ENCODE measurements around the gene AIF1L.

The AIF1L gene

DNA sequence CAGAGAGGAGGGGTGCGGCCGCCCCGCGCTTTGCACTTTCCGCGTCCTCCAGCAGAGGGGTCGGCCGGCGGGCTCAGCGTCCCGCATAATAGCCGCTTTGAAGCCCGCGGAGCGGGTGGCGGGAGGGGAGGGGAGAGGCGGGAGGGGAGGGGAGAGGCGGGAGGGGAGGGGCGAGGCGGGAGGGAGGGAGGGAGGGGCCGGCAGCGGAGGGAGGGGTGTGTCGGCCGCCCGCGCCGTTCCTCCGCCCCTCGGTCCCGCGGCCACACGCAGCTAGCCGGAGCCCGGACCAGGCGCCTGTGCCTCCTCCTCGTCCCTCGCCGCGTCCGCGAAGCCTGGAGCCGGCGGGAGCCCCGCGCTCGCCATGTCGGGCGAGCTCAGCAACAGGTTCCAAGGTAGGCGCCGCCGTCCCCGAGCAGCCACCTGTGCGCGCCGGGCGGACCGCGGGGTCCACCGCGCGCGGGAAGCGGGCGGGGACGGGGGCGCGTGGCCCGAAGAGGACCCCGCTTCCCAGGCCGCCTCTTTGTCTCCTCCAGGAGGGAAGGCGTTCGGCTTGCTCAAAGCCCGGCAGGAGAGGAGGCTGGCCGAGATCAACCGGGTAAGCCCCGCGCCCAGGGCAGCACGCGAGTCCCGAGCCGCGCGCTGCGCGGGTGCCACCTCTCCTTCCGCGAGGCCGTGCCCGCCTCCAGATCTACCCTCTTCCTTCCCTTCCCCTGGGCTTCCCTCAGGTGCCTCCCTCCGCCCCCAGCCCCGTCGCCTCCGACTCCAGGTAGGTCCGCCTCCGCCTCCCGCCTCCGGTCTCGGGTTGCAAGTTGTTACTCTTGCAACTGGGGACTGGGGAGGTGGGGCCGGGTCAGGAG, at the start of gene AIF1L:
Gene AIF1L (plus strand): TSS at position 263 of the 857 bp plus-strand sequence. CDS start 99 bp downstream, at position 362.
- DNase-seq (ENCODE audit: low read depth): no peak
- TF ChIP-seq, protein P1, sequence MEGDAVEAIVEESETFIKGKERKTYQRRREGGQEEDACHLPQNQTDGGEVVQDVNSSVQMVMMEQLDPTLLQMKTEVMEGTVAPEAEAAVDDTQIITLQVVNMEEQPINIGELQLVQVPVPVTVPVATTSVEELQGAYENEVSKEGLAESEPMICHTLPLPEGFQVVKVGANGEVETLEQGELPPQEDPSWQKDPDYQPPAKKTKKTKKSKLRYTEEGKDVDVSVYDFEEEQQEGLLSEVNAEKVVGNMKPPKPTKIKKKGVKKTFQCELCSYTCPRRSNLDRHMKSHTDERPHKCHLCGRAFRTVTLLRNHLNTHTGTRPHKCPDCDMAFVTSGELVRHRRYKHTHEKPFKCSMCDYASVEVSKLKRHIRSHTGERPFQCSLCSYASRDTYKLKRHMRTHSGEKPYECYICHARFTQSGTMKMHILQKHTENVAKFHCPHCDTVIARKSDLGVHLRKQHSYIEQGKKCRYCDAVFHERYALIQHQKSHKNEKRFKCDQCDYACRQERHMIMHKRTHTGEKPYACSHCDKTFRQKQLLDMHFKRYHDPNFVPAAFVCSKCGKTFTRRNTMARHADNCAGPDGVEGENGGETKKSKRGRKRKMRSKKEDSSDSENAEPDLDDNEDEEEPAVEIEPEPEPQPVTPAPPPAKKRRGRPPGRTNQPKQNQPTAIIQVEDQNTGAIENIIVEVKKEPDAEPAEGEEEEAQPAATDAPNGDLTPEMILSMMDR (IDR thresholded peaks at IDR 0.05; ENCODE audit: insufficient read depth, low read depth, low read length, missing control alignments): no peak
- H3K4me3 ChIP-seq (ENCODE audit: low read depth, low read length): no peak within 1 kb of the TSS

DNA sequence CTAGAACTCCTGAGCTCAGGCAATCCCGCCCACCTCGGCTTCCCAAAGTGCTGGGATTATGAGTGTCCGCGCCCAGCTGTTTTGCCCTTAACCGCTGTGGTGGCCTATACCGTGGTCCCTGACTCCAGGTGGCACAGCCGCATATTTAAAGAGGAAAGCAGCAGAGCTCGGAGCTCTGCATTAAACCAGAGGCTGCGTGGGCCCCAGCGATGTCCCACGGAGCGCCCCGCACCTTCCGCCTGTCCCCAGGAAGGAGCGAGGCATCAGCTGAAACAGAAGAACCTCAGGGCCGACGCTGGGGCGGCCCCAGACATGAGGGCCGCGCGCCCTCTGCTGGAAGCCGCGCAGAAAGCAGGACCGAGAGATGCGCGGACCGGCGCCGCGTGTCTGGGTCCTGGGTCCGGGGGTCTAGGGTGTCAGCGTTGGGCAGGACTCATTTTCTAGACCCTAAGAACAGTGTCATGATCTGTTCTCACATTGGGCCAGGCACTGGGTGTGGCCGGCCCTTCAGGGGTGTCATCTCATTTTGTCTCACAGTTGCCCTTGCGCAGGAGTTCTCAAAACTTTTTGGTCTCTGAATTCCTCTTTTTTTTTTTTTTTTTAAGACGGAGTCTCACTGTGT, 49.6 kb upstream of the AIF1L start:
- TF ChIP-seq, protein P1 (IDR thresholded peaks at IDR 0.05; ENCODE audit: insufficient read depth, low read depth, low read length, missing control alignments): peak; percentile 97
- no peak overlapping the region for H3K4me3 ChIP-seq (ENCODE audit: low read depth, low read length)
- peak; percentile 76 for DNase-seq (ENCODE audit: low read depth)

DNA sequence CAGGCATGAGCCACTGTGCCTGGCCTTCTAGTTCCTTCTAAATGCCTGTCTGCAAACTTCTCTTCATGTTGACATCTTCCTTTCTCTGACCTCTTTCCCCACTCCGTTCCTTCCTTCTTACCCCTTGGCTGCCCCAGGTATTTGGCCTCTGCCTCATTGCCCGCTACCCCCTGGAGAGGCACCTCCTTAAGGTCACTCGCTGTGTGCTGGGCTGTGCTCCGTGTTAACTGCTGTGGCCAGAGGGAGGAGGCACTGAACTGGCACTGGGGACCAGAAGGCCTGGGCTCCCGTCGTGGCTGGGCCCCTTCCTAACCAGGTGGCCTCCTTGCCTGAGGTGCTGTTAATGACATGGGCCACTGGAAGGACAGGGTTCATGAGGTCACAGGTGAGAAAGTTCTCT, 48.0 kb upstream of the AIF1L start:
- TF ChIP-seq, protein P1 (IDR thresholded peaks at IDR 0.05; ENCODE audit: insufficient read depth, low read depth, low read length, missing control alignments): no peak

DNA sequence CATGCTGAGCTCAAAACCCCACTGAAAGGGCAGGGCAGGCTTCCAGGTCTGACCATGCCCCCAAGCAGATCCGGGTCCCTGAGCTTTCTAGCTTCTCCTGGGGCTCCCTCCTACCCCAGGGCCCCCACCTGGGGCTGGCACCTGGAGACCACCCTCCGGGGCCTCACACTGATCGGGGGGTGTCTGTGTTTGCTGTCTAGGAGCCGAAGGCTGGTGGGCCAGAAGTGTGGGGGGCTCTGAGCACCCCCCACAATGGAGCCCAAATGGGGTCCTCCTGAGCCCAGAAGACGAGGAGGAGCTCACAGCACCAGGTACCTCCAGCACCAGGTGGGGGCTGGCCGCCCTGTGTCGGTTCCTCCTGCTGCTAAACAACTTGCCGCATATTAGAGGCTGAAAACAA, 47.5 kb upstream of the AIF1L start:
- no peak overlapping the region for H3K4me3 ChIP-seq (ENCODE audit: low read depth, low read length)
- no peak for DNase-seq (ENCODE audit: low read depth)
- TF ChIP-seq, protein P1 (IDR thresholded peaks at IDR 0.05; ENCODE audit: insufficient read depth, low read depth, low read length, missing control alignments): no peak

More for the DNA sequence above, 48.0 kb upstream of the AIF1L start:
- H3K4me3 ChIP-seq (ENCODE audit: low read depth, low read length): no peak overlapping the region
- DNase-seq (ENCODE audit: low read depth): no peak

DNA sequence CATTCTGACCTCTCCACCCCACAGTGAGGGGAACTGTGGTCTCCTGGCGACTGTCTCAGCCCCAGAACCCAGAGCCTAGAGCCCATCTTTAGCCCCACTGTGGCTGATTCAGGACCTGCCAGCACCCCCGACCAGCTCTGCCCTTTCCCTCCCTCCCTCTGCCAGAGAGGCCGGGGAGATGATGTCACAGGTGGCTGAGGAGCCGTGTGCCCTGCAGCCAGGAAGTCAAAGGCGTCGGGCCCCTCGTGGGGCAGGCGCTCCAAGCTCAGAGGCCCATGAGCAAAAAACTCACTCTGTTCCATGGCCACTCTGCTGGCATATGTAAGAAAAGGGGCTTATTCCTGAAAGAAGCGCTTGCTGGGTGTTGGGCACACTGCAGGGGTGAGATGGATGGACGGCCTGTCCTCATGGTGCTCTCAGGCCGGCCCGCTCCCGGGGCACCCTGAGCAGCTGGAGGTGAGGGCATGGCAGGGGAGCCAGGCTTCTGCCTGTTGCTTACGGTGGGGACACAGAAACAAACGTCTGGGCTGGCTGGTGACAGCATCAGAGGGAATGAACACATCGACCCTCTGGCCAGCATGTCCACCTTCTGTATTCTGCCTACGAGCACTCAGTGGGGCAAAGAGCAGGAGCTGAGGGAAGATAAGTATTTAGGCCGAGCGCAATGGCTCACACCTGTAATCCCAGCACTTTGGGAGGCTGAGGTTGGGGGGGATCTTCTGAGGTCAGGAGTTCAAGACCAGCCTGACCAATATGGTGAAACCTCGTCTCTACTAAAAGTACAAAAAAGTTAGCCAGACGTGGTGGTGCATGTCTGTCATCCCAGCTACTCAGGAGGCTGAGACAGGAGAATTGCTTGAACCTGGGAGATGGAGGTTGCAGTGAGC, 46.3 kb upstream of the AIF1L start:
- no peak overlapping the region for H3K4me3 ChIP-seq (ENCODE audit: low read depth, low read length)
- DNase-seq (ENCODE audit: low read depth): no peak
- TF ChIP-seq, protein P1 (IDR thresholded peaks at IDR 0.05; ENCODE audit: insufficient read depth, low read depth, low read length, missing control alignments): no peak

- no peak overlapping the region for H3K4me3 ChIP-seq (ENCODE audit: low read depth, low read length)
- TF ChIP-seq, protein P1 (IDR thresholded peaks at IDR 0.05; ENCODE audit: insufficient read depth, low read depth, low read length, missing control alignments): no peak
- DNase-seq (ENCODE audit: low read depth): no peak
Measured at GRCh38 chr9:131050831-131051230, 45.5 kb upstream of the AIF1L start.
